ENCODE data around the gene ANKRD53. TPM values are rescaled to one million over a fixed set of nuclear protein-coding genes. Genes with fewer than 3 reads are reported as not detected.

ANKRD53 gene, protein sequence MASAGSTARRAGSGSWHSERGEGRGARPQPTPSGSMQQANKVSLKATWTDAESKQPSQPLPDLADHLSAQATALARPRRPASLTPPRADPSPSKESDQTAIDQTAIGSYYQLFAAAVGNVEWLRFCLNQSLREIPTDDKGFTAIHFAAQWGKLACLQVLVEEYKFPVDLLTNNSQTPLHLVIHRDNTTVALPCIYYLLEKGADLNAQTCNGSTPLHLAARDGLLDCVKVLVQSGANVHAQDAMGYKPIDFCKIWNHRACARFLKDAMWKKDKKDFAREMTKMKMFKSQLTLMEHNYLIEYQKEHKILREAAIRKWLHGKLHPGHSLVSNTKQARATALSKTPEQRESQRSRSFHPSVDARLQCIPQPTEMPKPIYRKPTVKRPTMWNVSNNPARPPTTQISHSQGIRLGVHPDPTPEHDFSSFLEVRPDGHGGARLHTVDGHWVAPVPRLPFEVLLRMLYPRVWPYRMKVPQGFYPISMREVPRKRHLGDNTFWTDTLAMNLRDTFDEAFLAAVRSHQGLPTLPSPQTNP
- total RNA-seq = 1 to 10 TPM in 3 of 4 donors, under 1 TPM in 1; 0.71 to 3.1 (median 1.1) TPM
- 1.3 TPM for polyA plus RNA-seq
- long read RNA-seq, donor 1, partial matches to known transcripts = 2 of 4 reads
- long read RNA-seq, donor 1, other reads (novel, unspliced or antisense) = 0 of 4 reads
- long read RNA-seq, donor 2 = 0 reads
- long read RNA-seq, donor 3, partial matches to known transcripts = 0 of 2 reads
- long read RNA-seq, donor 3, other reads (novel, unspliced or antisense) = 1 of 2 reads
- long read RNA-seq, donor 4, partial matches to known transcripts = 6 of 8 reads
- long read RNA-seq, donor 4, other reads (novel, unspliced or antisense) = 2 of 8 reads

GRCh38 chr2:70978341-70979179 lies at the start of gene ANKRD53:
Gene ANKRD53, plus strand, starts transcription at chr2:70978630. Its CDS starts 16 bp downstream, at chr2:70978646.
- no peaks in the 10 kb centered on the region for H3K27me3 ChIP-seq (ENCODE audit: control insufficient read depth, insufficient read depth)
- peak; percentile 71 to 89 (median 88) for DNase-seq
- WGBS = 1% methylated on average over 67 of the region's 67 CpGs
- no peaks in the 10 kb centered on the region for H3K4me1 ChIP-seq (ENCODE audit: control insufficient read depth, insufficient read depth, low read length)
- no peaks in the 10 kb centered on the region for H3K9me3 ChIP-seq (ENCODE audit: control insufficient read depth, low read length)
- intact Hi-C loops (cut with DNase I) = no loop called here
- H3K4me3 ChIP-seq (ENCODE audit: low read length) = peak within 1 kb of the TSS; percentile 61
- peak; percentile 78 to 84 for ATAC-seq
- peak within 1 kb of the TSS; percentile 8 for H3K27ac ChIP-seq (ENCODE audit: low read length)

GRCh38 chr2:70930371-70931329 lies 47.8 kb upstream of the ANKRD53 start:
- Histone ChIP-seq H3K4me1 (ENCODE audit: control insufficient read depth, insufficient read depth, low read length) (peaks cover 3% of the 10 kb centered on the region), H3K27ac (ENCODE audit: low read length) (no peak overlapping the region), H3K4me3 (ENCODE audit: low read length) (no peak overlapping the region), H3K27me3 (ENCODE audit: control insufficient read depth, insufficient read depth) (no peaks in the 10 kb centered on the region), H3K9me3 (ENCODE audit: control insufficient read depth, low read length) (no peaks in the 10 kb centered on the region)
- 92% methylated on average over 4 of the region's 4 CpGs for WGBS
- no peak for DNase-seq
- ATAC-seq = no peak
- intact Hi-C loops (cut with DNase I) = no loop called here

- ATAC-seq = no peak
- intact Hi-C loops (cut with DNase I) = no loop called here
- WGBS = 68% methylated on average over 9 of the region's 9 CpGs
- Histone ChIP-seq H3K27me3 (ENCODE audit: control insufficient read depth, insufficient read depth) (no peaks in the 10 kb centered on the region), H3K4me3 (ENCODE audit: low read length) (no peak overlapping the region), H3K4me1 (ENCODE audit: control insufficient read depth, insufficient read depth, low read length) (no peaks in the 10 kb centered on the region), H3K27ac (ENCODE audit: low read length) (no peak overlapping the region), H3K9me3 (ENCODE audit: control insufficient read depth, low read length) (no peaks in the 10 kb centered on the region)
- DNase-seq = no peak
These were observed 46.9 kb upstream of the ANKRD53 start for GRCh38 chr2:70931376-70932000.

DNA sequence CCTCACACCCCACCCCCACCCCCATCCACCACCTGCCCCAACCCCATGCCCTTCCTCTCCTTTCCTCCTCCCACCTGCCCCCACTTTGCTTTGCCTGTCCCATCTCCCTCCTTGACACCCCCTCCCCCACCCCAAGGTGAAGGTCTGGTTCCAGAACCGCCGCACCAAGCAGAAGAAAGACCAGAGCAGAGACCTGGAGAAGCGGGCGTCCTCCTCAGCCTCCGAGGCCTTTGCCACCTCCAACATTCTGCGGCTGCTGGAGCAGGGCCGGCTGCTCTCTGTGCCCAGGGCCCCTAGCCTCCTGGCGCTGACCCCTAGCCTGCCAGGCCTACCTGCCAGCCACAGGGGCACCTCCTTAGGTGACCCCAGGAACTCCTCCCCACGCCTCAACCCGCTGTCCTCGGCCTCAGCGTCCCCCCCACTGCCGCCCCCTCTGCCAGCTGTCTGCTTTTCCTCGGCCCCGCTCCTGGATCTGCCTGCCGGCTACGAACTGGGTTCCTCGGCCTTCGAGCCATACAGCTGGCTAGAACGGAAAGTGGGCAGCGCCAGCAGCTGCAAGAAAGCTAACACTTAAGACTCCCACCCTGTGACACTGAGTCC lies 45.7 kb upstream of the ANKRD53 start:
- no peak overlapping the region for H3K27ac ChIP-seq (ENCODE audit: low read length)
- H3K4me1 ChIP-seq (ENCODE audit: control insufficient read depth, insufficient read depth, low read length) = no peaks in the 10 kb centered on the region
- intact Hi-C loops (cut with DNase I) = no loop called here
- H3K9me3 ChIP-seq (ENCODE audit: control insufficient read depth, low read length) = no peaks in the 10 kb centered on the region
- no peak overlapping the region for H3K4me3 ChIP-seq (ENCODE audit: low read length)
- WGBS = 93% methylated on average over 21 of the region's 21 CpGs
- no peak for ATAC-seq
- no peaks in the 10 kb centered on the region for H3K27me3 ChIP-seq (ENCODE audit: control insufficient read depth, insufficient read depth)
- DNase-seq = no peak

GRCh38 chr2:70934981-70935380 lies 43.4 kb upstream of the ANKRD53 start:
- H3K27me3 ChIP-seq (ENCODE audit: control insufficient read depth, insufficient read depth) = no peaks in the 10 kb centered on the region
- ATAC-seq (no peak), DNase-seq (no peak)
- WGBS = 84% methylated on average over 1 of the region's 1 CpG
- H3K27ac ChIP-seq (ENCODE audit: low read length) = no peak overlapping the region
- H3K4me3 ChIP-seq (ENCODE audit: low read length) = no peak overlapping the region
- intact Hi-C loops (cut with DNase I) = no loop called here
- H3K9me3 ChIP-seq (ENCODE audit: control insufficient read depth, low read length) = no peaks in the 10 kb centered on the region
- no peaks in the 10 kb centered on the region for H3K4me1 ChIP-seq (ENCODE audit: control insufficient read depth, insufficient read depth, low read length)

DNA sequence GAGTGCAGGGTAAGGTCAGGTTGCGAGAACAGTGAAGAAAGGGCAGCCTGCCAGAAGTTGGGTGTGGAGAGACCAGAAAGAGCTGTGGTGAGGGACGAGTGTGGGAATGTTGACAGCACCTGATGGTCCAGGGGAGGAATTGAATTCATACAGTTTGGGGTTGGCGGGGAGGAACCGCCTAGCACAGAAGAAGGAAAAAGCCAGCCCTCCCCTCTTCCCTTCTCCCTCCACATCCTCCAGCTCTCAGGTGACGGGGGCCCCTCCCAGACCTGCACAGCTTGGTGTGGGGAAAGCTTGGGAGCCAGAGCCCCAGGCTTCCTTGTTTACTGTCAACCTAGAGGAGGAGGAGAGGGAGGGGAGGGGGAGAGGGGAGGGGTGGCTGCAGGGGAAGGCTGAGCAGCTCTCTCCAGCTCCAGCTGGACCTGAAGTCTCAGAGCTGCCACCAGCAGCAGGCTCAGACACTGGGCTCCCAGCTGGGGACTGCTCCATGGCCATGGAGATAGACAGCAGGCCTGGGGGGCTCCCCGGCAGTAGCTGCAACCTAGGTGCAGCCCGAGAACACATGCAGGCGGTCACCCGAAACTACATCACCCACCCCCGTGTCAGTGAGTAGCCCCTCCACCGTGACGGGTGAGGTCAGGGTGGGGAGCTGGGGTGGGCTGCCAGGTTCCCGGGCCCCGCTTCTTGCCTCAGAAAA lies 42.8 kb upstream of the ANKRD53 start, which contains the start of gene ATP6V1B1:
TSS of gene ATP6V1B1 (plus strand) at position 433 of the 697 bp plus-strand sequence. CDS start at position 488, 55 bp downstream.
- no peak for ATAC-seq
- DNase-seq = no peak
- H3K4me1 ChIP-seq (ENCODE audit: control insufficient read depth, insufficient read depth, low read length) = no peaks in the 10 kb centered on the region
- no peaks in the 10 kb centered on the region for H3K9me3 ChIP-seq (ENCODE audit: control insufficient read depth, low read length)
- no peaks in the 10 kb centered on the region for H3K27me3 ChIP-seq (ENCODE audit: control insufficient read depth, insufficient read depth)
- no peak within 1 kb of the TSS for H3K4me3 ChIP-seq (ENCODE audit: low read length)
- H3K27ac ChIP-seq (ENCODE audit: low read length) = no peak within 1 kb of the TSS
- intact Hi-C loops (cut with DNase I) = no loop called here
- WGBS = 68% methylated on average over 14 of the region's 14 CpGs

GRCh38 chr2:70936165-70936978 lies 42.1 kb upstream of the ANKRD53 start:
- no peak overlapping the region for H3K4me3 ChIP-seq (ENCODE audit: low read length)
- ATAC-seq (no peak), DNase-seq (no peak)
- no peak overlapping the region for H3K27ac ChIP-seq (ENCODE audit: low read length)
- 81% methylated on average over 10 of the region's 10 CpGs for WGBS
- H3K27me3 ChIP-seq (ENCODE audit: control insufficient read depth, insufficient read depth) = no peaks in the 10 kb centered on the region
- intact Hi-C loops (cut with DNase I) = no loop called here
- no peaks in the 10 kb centered on the region for H3K4me1 ChIP-seq (ENCODE audit: control insufficient read depth, insufficient read depth, low read length)
- H3K9me3 ChIP-seq (ENCODE audit: control insufficient read depth, low read length) = no peaks in the 10 kb centered on the region

- DNase-seq (no peak), ATAC-seq (no peak)
- WGBS = 66% methylated on average over 10 of the region's 10 CpGs
- no peak overlapping the region for H3K4me3 ChIP-seq (ENCODE audit: low read length)
- H3K9me3 ChIP-seq (ENCODE audit: control insufficient read depth, low read length) = no peaks in the 10 kb centered on the region
- H3K27me3 ChIP-seq (ENCODE audit: control insufficient read depth, insufficient read depth) = no peaks in the 10 kb centered on the region
- no peak overlapping the region for H3K27ac ChIP-seq (ENCODE audit: low read length)
- no peaks in the 10 kb centered on the region for H3K4me1 ChIP-seq (ENCODE audit: control insufficient read depth, insufficient read depth, low read length)
- intact Hi-C loops (cut with DNase I) = no loop called here
These were observed 41.2 kb upstream of the ANKRD53 start for GRCh38 chr2:70936979-70937811.

Measured in right cardiac atrium (tissue), 5 donors.